Measurements from ENCODE around the gene PSMD12.
"Not testable (repeated sequence)": the region's sequence is repeated elsewhere in the genome, so short reads cannot be mapped to it uniquely, and the experiment has no call there.

The PSMD12 gene

DNA sequence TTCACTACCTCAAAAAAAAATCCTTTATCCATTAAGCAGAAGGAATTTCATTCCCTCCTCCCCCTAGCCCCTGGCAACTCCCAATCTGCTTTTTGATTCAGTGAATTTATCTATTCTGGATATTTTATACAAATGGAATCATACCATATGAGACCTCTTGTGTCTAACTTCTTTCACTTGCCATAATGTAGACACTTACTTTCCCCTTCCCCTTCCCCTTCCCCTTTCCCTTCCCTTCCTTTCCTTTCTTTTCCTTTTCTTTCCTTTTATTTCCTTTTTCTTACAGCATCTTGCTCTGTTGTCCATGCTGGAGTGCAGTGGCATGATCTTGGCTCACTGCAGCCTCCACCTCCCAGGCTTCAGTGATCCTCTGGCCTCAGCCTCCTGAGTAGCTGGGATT is 50.5 kb downstream of the PSMD12 start:
- in situ Hi-C loops (cut with HindIII; ENCODE audit: low sequenced_read_pairs), result no loop called here

- in situ Hi-C loops (cut with HindIII; ENCODE audit: low sequenced_read_pairs), result no loop called here
Measured at GRCh38 chr17:67312265-67312664, 54.1 kb downstream of the PSMD12 start.

GRCh38 chr17:67311575-67311974 is 54.8 kb downstream of the PSMD12 start:
- in situ Hi-C loops (cut with HindIII; ENCODE audit: low sequenced_read_pairs), result no loop called here

DNA sequence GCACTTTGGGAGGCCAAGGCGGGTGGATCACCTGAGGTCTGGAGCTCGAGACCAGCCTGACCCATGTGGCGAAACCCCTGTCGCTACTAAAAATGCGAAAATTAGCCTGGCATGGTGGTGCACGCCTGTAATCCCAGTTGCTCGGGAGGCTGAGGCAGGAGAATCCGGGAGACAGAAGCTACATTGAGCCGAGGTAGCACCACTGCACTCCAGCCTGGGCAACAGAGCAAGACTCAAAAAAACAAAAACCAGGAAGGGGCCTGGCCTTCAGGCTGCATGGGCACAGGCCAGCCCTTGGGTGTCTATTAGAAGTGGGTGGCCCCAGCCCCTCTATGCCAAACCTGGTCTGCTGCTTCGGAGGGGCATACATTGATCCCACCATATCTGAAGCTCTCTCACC is 56.0 kb downstream of the PSMD12 start:
- in situ Hi-C loops (cut with HindIII; ENCODE audit: low sequenced_read_pairs), result no loop called here

DNA sequence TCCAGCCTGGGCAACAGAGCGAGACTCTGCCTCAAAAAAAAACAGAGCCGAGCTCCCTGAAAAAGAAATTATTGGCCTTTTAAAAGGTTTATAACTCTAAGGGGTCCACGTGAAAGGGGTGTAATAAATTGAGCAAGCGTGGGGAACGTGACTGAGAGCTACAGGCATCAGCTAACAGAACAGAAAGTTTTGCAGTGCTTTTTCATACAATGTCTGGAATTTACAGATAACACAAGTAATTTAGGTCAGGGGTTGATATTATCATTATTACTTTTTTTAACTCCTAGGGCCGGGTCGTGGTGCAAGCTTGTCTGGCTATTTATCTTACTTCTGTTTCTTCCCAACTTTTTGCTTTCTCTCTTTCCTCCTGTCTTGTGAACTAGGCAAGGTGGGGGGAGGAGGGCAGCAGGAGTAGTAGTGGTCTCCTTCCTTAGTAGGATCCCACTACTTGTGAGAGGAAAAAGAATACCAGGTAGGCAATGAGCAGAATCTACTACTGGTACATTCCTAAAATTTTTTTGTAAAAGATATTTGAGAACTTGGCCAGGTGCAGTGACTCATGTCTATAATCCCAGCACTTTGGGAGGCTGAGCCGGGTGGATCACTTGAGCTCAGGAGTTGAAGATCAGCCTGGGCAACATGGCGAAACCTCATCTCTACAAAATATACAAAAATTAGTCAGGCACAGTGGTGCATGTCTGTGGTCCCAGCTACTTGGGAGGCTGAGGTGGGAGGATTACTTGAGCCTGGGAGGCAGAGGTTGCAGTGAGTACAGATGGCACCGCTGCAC is 60.7 kb downstream of the PSMD12 start:
- in situ Hi-C loops (cut with HindIII; ENCODE audit: low sequenced_read_pairs), result not testable (repeated sequence)

- in situ Hi-C loops (cut with HindIII; ENCODE audit: low sequenced_read_pairs), result no loop called here
Measured at GRCh38 chr17:67297454-67297960, 68.9 kb downstream of the PSMD12 start.

- in situ Hi-C loops (cut with HindIII; ENCODE audit: low sequenced_read_pairs), result no loop called here
Measured at GRCh38 chr17:67294451-67295199, 71.8 kb downstream of the PSMD12 start.

DNA sequence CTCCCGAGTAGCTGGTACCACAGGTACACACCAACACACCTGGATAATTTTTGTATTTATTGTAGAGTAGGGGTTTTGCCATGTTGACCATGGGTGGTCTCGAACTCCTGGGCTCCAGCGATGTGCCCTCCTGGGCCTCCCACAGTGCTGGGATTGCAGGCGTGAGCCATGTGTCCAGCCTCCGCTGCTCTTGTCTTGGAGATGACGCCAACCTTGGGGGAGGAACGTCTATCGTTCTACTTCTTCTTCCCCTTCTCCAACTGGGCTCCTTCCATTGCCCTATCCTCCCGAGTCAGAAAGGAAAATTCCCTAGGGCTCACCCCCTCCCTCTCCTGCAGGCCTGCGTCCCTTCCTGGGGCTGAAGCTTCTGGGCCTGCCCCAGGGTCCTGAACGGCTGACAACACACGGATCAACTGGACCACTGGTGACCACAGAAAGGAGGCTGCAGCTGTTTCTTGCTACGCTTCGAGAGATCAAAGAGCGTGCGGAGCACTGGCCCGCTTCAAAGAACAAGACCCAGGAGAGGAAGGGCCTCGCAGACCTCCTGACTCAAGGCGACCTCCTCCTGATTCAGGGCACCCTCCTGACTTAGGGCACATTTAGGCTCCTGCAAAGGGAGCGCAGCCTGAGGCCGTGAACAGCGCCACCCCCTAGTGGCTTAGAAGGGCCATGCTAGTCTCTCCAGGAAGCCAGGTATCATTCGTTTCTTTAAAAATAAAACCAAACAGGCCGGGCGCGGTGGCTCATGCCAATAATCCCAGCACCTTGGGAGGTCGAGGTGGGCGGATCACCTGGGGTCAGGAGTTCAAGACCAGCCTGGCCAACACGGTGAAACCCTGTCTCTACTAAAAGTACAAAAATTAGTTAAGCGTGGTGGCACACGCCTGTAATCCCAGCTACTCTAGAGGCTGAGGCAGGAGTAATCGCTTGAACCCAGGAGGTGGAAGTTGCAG is 72.8 kb downstream of the PSMD12 start:
- in situ Hi-C loops (cut with HindIII; ENCODE audit: low sequenced_read_pairs), result no loop called here

- in situ Hi-C loops (cut with HindIII; ENCODE audit: low sequenced_read_pairs), result no loop called here
Measured at GRCh38 chr17:67290711-67291291, 75.6 kb downstream of the PSMD12 start.

GRCh38 chr17:67290244-67290643 is 76.1 kb downstream of the PSMD12 start:
- in situ Hi-C loops (cut with HindIII; ENCODE audit: low sequenced_read_pairs), result no loop called here

DNA sequence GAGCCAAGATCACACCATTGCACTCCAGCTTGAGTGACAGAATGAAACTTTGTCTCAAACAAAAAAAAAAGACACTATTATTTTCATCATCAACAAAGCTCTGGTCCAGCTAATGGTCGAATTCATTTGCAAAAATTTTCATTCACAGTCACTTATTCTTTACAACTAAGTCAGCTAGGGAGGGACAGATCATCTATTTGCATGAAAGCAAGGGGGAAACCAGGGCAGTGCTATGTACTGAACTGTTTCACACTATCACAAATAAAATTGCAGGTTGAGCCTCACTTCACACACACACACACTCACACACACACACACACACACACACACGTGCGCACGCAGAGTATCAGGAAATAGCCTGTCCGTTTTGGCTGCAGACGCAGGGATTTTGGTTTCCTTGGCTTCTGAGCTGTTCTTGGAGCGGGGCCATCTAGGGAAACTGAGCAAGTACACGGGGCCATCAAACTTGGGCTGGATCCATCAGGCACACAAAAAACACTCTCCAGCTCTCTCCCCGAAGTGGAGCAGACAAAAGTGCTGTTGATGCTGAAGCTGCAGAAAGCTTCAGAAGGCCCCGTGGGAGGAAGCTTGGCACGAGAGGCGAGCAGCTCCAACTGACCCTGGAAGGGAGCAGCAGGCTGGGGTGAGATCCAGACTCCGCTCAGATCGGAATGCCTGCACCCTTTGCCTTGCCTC is 77.0 kb downstream of the PSMD12 start:
- in situ Hi-C loops (cut with HindIII; ENCODE audit: low sequenced_read_pairs), result no loop called here
